HCT116 (cell line): Measurements from ENCODE around the gene XRN1.

Experiments used
- CTCF ChIP-seq, 3 experiments: fragments of 200-600 bp in 1 of 3; sonication (generic) in 1 of 3; IDR thresholded peaks in 2 of 3; conservative IDR thresholded peaks in 1 of 3; 2 replicates each; pipeline ENCODE4 v1.5.1; 2012 to 2017; ENCODE audit warnings: low read depth in 2 of 3, low read length in 2 of 3, antibody characterized with exemption in 1 of 3, borderline replicate concordance in 1 of 3, control low read depth in 1 of 3, mild to moderate bottlenecking in 1 of 3, mixed read lengths in 1 of 3, mixed run types in 1 of 3, moderate library complexity in 1 of 3; ENCODE audit not compliant: insufficient read depth in 1 of 3
- MAX ChIP-seq: IDR thresholded peaks from 2 replicates; pipeline ENCODE4 v1.6.1; 2012
- POLR2A ChIP-seq: IDR thresholded peaks from 2 replicates; pipeline ENCODE4 v1.7.0; 2011; ENCODE audit warnings: borderline replicate concordance; ENCODE audit not compliant: insufficient read depth, insufficient read length; ENCODE audit errors: extremely low read depth
- YY1 ChIP-seq: IDR thresholded peaks from 2 replicates; pipeline ENCODE4 v1.6.1; 2011; ENCODE audit warnings: low read length, low read depth, moderate library complexity, mild to moderate bottlenecking; ENCODE audit not compliant: insufficient replicate concordance; ENCODE audit errors: extremely low read depth

- TF ChIP-seq YY1 = no peak
- no peak for TF ChIP-seq MAX
- TF ChIP-seq POLR2A = no peak
- TF ChIP-seq CTCF (IDR thresholded peaks at IDR 0.05 in 2 of 3, conservative IDR thresholded peaks at IDR 0.05 in 1 of 3; ENCODE audit: borderline replicate concordance in 1 of 3, insufficient read depth in 1 of 3, low read depth in 2 of 3, low read length in 2 of 3) = no peak
Observed at GRCh38 chr3:142356818-142357217, 91.0 kb downstream of the XRN1 start.
